NCI-H82 treated with DMSO at 0.1 percent for 48 hours (cell line): ENCODE measurements around the gene EPB41.
"Not testable (repeated sequence)": the region's sequence is repeated elsewhere in the genome, so short reads cannot be mapped to it uniquely, and the experiment has no call there.

ENCODE experiments used
- DNase-seq: peaks from one replicate; lab custom pipeline; 2025; ENCODE audit not compliant: unreplicated experiment; lab: John Stamatoyannopoulos, UW

Gene EPB41

DNA sequence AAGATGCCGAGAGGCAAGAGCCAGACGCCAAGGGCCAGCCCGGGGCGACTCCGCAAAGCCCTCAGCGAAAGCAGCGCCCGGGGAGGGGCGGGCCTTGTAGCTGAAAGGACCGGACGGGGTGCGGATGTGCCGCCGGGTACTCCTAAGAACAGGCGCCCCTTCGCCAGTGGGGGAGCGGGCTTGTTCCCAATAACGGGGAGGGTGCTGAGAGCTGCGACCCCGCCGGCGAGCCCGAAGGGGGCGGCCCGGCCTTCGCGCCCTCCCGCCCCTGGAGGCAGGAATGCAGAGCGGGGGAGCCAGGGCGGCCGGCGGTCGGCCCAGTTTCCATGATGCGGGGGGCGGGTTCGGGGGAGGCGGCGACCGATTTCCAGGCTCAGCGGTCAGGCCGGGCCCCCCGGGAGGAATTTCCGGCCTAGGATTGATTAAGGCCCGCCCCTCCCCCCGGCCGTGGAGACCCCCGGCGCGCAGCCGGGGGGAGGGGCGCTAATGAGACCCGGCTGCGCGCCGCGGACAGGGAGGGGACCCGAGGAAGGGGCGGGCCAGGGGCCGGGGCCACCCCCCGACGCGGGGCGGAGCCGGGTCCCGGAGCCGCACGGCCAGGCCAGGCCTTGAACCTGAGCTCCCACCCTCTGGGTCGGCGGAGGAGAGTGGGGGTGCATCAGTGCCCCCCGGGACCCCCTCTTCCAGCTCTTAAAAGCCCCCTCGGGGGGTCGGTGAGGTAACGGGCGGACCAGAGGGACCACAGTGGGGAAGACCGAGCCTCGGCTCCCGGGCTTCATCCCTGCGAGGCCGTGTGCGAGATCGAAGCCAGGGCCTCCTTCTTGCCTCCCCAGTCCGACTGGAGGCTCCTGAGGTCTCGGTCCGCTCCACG is 210.2 kb downstream of the EPB41 start:
- DNase-seq = no peak

- no peak for DNase-seq
These were observed 210.9 kb downstream of the EPB41 start for GRCh38 chr1:29125237-29125641.

DNA sequence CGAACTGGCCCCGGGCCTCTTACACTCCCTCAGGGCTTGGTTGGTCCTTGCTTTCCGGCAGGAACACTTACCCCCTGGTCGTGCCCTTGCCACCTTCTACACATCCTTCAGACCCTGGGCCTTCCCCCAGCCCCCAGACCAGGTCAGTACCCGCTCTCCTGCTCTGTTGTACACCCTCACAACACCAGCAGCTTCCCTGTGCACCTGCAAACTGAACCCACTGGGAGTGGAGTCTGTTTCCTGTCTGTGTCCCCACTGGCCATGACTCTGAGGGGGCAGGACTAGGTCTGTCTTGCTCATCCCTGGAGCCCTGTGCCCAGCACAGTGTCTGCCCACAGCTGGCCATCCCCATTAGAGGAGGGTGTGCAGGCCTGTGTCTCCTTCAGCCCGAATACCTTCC is 211.4 kb downstream of the EPB41 start:
- DNase-seq = no peak

DNA sequence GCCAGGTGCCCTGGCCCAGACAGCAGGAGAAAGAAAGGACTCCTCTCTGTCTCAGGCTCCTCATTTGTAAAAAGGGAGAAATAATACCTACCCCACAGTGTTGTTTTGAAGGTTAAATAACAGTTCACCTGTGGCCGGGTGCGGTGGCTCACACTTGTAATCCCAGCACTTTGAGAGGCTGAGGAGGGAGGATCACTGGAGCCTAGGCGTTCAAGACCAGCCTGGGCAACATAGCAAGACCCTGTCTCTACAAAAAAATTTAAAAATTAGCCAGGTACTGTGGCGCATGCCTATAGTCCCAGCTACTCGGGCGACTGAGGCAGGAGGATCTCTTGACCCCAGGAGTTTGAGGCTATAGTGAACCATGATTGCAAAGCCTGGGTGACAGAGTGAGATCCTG is 211.8 kb downstream of the EPB41 start:
- no peak for DNase-seq

GRCh38 chr1:29128739-29129138 is 214.4 kb downstream of the EPB41 start:
- DNase-seq = no peak

GRCh38 chr1:29129916-29130315 is 215.5 kb downstream of the EPB41 start:
- no peak for DNase-seq

GRCh38 chr1:29131056-29131455 is 216.7 kb downstream of the EPB41 start:
- not testable (repeated sequence) for DNase-seq

- no peak for DNase-seq
These were observed 219.7 kb downstream of the EPB41 start for GRCh38 chr1:29133861-29134694.

GRCh38 chr1:29134695-29135028 is 220.3 kb downstream of the EPB41 start:
- DNase-seq = no peak

DNA sequence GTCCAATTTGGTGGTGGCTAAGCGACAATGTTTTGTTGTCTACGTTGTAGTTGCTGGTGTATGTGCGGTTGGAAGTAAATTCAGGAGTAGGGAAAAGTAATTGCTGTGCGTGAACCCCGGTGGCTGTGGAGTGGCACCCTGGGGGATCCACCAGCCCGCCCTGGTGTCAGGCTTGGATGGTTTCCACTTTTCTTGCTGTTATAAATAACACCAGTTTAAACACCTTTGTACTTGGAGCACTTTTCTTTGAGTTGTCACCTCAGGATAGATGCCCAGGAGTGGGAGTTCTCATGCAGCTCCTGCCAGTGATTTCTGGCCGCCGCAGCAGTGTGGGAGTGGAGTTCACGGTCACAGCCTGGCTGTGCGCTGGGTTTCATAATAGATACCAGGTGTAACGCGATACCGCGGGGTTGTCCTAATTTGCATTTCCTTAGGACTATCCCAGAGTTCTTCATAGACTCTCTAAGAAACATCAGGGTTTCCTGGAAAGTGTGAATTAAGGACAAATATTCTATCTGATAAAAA is 222.1 kb downstream of the EPB41 start:
- DNase-seq = no peak

- no peak for DNase-seq
These were observed 228.3 kb downstream of the EPB41 start for GRCh38 chr1:29142714-29143113.

DNA sequence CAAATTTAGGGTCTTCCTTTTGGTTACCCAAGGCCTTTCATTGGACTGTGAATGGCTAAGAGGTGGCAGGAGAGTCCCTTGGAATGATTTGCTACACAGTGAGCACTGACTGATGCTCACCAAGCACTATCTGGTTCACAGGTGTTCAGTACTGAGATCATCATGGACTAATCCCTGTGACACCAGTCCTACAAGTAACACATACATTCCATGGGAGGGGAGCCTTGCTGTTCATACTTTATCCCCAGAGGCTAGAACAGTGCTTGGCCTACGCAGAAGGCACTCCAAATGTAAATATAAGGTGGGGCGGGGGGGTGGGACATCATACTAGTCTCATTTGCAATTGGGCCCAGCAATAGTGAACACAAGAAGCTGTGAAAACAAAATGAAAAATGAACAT is 229.8 kb downstream of the EPB41 start:
- DNase-seq = no peak

DNA sequence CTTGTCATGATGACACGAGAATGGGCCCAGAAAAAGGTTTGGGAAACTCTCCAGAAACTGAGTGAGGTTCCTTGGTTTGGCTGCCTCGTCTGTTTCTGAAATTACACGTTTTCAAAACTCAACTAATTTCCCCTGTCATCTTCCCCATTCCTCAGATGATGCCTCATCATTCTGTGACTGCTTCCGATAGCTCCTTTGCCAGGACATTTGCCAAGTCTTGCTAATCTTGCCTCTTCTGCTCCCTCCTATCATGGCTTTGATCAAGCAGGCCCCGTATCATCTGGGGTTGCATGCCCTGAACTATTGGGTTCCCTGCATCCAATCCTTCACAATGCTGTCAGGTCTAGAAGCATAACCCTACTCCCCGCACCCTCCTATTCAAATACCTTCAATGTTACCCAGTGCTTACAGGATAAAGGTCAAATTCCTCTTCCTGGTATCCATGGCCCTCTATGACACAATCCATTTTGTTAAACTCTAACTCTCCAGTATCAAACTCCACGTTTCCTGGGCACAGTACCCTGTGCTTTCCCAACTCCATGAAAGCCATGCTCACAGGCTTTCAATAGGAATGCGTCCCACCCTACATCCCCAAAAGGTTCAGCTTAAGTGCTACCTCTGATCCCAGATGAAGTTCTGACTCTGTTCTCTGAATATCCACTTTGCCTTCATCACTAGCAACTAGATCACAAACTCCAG is 231.5 kb downstream of the EPB41 start:
- DNase-seq = no peak

- DNase-seq = no peak
These were observed 234.5 kb downstream of the EPB41 start for GRCh38 chr1:29148656-29149491.

GRCh38 chr1:29150346-29150745 is 236.0 kb downstream of the EPB41 start:
- DNase-seq = not testable (repeated sequence)

DNA sequence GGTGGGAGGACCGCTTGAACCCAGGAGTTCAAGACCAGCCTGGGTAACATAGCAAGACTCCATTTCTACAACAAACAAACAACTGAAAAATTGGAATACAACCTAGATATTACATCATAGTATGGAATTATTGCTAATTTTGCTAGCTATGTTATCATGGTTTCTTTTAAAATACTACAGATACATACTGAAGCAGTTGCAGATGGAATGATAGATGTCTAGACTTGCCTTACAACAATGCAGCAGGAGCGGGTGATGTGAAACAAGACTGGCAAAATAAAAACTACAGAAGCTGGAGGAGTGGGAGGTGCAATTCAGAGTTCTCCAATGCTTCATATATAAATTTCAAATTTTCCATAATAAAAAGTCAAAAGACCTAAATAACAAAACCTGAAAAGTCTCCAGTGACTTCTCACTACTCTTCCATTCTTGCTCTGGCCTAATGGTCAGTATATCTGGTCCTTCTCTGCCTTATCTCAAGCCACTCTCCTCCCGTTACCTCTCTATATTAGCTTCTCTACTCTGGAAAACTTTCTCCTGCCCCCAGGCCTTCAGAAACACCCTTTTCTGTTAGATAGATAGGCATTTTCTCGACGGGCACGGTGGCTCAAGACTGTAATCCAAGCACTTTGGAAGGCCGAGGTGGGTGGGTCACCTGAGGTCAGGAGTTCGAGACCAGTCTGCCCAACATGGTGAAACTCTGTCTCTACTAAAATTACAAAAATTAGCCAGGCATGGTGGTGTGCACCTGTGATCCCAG is 237.9 kb downstream of the EPB41 start:
- no peak for DNase-seq

- DNase-seq = no peak
These were observed 242.3 kb downstream of the EPB41 start for GRCh38 chr1:29156543-29157268.

GRCh38 chr1:29157269-29157601 is 242.9 kb downstream of the EPB41 start:
- no peak for DNase-seq

DNA sequence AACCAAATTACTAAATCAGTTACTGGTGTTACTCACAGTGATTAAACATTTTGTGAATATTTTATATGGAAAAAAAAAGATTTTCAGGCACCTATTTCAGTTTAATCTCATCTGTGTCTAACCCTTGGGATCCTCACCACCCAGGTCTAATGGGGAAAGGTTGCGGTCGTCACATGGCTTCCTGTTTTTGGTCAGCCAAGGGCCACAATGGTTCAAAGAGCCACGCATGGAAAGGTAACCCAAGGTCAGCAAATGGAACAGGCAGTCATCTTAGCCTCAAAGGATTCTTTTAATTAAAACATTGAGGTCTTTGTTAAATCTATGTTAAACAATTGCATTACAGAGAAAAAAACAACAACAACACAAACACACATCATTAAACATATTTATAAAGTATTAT is 245.4 kb downstream of the EPB41 start:
- DNase-seq = no peak
